Stimulated activated CD4-positive, alpha-beta T cell treated with anti-CD3 and anti-CD28 coated beads, Interleukin-2, amount 100 ng/mL, for 4 hours (primary cell): ENCODE data around the gene SH2D4B.
A peak's percentile ranks its signal among the peaks of the same experiment; 100 is the strongest.

Source experiments
- DNase-seq: peaks from one replicate; pipeline ENCODE4 v3.0.0-alpha.2; 2020; ENCODE audit warnings: low read depth

Gene SH2D4B

GRCh38 chr10:80646366-80646765, 108.7 kb downstream of the SH2D4B start:
- no peak for DNase-seq

- DNase-seq = no peak
Observed at GRCh38 chr10:80647173-80647833, 109.6 kb downstream of the SH2D4B start.

- DNase-seq = no peak
Observed at GRCh38 chr10:80648106-80648505, 110.4 kb downstream of the SH2D4B start.

- no peak for DNase-seq
Observed at GRCh38 chr10:80649183-80649582, 111.5 kb downstream of the SH2D4B start.

- no peak for DNase-seq
Observed at GRCh38 chr10:80655898-80656297, 118.2 kb downstream of the SH2D4B start.

- DNase-seq = no peak
Observed at GRCh38 chr10:80658068-80658467, 120.4 kb downstream of the SH2D4B start.

- DNase-seq = no peak
Observed at GRCh38 chr10:80659289-80659688, 121.6 kb downstream of the SH2D4B start.

- no peak for DNase-seq
Observed at GRCh38 chr10:80660266-80660665, 122.6 kb downstream of the SH2D4B start.

GRCh38 chr10:80660736-80661135, 123.0 kb downstream of the SH2D4B start:
- DNase-seq = no peak

- DNase-seq = no peak
Observed at GRCh38 chr10:80661526-80661925, 123.8 kb downstream of the SH2D4B start.

GRCh38 chr10:80662429-80663261, 124.9 kb downstream of the SH2D4B start:
- DNase-seq = peak; percentile 41

GRCh38 chr10:80664071-80664680, 126.5 kb downstream of the SH2D4B start:
- DNase-seq = no peak

- no peak for DNase-seq
Observed at GRCh38 chr10:80669485-80669884, 131.8 kb downstream of the SH2D4B start.

GRCh38 chr10:80670774-80671173, 133.1 kb downstream of the SH2D4B start:
- DNase-seq = no peak

- DNase-seq = no peak
Observed at GRCh38 chr10:80671847-80672246, 134.1 kb downstream of the SH2D4B start.

GRCh38 chr10:80672613-80673012, 134.9 kb downstream of the SH2D4B start:
- DNase-seq = no peak

- no peak for DNase-seq
Observed at GRCh38 chr10:80674809-80675208, 137.1 kb downstream of the SH2D4B start.

- DNase-seq = no peak
Observed at GRCh38 chr10:80681142-80681541, 143.4 kb downstream of the SH2D4B start.

GRCh38 chr10:80684259-80684658, 146.6 kb downstream of the SH2D4B start:
- DNase-seq = no peak

- no peak for DNase-seq
Observed at GRCh38 chr10:80685355-80685754, 147.7 kb downstream of the SH2D4B start.

GRCh38 chr10:80686734-80687475, 149.2 kb downstream of the SH2D4B start:
- DNase-seq = no peak

- no peak for DNase-seq
Observed at GRCh38 chr10:80687476-80687789, 149.7 kb downstream of the SH2D4B start.

GRCh38 chr10:80690434-80690833, 152.7 kb downstream of the SH2D4B start:
- no peak for DNase-seq
